Stimulated activated CD4-positive, alpha-beta T cell treated with anti-CD3 and anti-CD28 coated beads, Interleukin-4, amount 100 ng/mL, for 1 hour (primary cell): ENCODE measurements around the gene BNC2.

ENCODE experiments used
- DNase-seq: peaks from one replicate; pipeline ENCODE4 v3.0.0-alpha.2; 2020

Gene BNC2

DNA sequence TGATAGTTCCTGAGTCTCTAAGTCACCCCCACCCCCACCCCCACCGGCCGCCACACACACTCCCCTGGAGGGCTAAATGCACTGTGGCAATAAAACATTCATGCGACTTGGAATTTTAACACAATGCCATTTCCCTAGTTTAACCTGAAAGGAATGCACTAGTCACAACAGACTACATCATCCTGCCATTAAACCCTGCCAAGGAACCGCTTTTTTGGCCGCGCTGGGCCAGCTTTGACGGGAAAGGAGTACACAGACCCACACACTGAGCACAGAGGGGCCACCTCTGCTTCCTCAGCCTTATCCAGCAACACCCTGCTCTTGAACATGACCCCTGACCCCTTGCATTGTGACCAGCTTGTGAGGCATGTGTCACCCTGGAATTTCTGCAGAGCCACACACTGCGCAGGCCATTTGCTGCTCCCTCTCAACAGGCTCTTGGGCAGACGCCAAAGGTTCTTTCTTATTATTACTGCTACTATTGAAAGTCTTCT, 165.3 kb downstream of the BNC2 start:
- DNase-seq, result no peak

DNA sequence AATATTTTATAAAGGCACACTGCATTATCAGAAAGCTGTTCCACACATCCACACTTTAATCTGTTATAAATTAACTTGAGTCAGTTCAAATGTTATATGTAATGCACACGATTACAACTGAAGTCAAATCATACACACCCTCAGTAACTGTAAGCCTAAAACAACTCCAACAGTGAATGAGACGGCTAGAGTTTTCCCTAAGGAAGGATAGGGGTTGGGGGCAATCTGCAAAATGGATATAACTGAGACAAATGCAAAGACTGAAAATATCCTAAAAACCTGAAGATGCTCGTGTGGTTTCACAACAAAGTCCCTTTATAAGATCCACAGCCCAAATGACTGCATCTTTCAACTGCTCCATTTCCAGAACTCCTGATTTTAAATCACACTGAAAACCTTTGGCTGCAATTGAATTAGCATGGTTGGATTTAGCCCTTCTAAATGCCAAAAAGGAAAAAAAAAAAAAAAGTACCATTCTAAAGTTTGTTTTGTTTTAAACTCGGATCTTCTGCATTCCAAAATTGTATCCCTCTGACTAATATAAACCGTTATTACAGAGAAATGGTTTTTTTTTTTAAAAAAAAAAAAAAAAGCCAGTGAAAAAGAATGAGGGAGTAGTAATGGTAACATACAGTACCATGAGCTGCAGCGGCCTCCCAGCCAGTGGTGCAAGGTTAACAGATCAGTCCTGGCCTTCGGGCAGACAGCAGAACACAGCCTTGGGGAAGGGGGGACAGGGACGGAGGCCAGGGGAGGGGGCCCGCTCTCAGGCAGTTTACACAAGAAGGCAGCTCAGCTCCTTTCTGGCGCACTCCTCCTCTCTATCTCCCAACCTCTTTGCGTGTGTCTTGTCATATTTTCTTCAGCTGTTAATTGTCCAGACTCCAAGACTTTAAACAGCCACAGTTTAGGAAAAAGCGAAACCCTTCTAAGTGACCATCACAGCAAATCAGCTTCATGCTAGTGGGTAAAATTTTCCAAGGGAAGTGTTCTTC, 166.1 kb downstream of the BNC2 start:
- no peak for DNase-seq

DNA sequence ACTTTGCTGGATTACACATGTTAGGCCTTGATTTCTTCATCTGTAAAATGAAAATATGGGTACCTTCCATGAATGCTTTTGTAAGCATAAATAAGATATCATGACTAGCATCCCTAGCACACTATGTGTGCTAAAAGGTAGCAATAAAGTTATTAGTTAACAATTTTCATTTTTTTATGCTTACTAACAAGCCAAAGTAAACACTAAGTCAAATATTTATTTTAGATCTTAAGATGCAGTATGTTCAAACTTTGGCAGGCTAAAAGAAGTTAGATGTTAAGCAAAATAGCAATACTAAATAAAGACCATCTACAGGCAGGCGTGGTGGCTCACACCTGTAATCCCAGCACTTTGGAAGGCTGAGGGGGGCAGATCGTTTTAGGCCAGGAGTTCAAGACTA, 169.1 kb downstream of the BNC2 start:
- DNase-seq, result no peak

DNA sequence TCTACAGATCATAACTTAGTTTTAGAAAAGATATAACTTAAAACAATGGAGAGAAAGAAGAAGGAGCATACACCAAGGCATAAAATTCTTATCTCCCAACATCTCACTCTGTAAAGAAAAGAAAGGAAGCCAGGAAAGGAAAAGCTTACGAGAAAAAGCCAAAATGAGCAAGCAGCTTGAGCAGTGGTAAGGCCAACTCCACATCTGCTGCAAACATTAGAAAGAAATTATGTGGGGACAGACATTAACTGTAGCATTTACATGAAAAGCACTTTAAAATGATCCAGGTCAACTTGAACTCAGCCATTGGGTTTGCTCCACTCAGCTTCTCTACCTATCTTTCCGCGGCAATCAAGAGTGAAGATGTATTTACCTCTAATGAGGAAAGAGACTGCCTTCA, 176.9 kb downstream of the BNC2 start:
- DNase-seq, result no peak

DNA sequence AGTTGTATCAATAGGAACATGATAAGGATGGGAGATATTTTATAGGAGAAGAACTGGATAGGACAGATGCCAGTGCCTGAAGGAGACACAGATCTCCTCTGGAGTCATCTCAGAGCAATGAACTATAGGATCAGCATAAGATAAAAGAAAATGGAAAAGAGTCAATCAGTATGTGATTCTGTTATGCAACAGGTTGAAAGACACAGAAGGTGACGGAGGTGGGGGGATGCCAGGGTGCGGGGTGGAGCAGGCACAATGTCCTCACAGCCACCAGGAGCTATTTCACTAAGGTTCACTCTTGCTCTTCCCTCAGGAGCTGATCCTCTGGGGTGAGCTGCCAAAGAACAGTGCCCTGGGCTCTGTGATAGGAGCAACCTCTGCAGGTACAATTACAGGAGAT, 179.8 kb downstream of the BNC2 start:
- no peak for DNase-seq

DNA sequence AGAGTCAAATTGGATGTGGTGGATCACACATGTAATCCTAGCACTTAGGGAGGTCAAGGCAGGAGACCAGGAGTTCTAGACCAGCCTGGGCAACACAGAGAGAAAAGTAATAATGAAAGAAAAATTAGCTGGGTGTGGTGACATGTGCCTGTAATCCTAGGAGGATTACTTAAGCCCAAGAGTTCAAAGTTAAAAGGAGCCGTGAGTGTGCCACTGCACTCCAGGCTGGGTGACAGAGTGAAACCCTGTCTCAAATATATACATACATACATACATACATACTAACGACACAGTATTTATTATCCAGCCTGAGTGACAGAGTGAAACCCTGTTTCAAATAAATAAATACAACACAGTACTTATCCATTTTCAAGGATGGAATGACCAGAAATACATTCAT, 180.3 kb downstream of the BNC2 start:
- no peak for DNase-seq

DNA sequence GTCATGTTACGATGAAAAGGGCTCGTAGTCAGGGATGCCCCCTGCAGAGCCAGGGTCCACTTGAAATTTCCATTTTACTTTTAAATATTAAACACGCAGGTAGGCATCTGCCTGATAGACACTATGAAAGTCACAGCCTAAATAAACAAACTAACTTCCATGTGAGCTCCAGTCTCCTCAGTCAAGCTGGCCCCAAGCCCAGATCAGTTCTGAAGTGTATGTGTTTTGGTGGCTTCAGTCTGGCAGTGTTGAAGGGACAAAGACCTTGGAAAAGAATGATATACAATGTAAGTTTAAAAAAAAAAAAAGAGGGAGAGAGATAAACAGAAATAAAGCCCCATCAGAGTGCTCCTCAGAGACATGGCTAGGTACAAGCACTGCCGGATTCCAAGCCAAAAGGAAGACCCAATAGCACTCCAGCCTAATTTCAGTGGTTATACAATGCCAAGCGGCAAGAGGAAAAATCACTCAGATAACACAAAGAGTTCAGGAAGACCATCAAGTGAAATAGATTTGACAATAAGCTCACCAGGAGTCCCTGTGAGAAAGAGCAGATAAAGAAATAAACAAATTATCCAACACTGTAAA, 181.0 kb downstream of the BNC2 start:
- DNase-seq, result no peak

DNA sequence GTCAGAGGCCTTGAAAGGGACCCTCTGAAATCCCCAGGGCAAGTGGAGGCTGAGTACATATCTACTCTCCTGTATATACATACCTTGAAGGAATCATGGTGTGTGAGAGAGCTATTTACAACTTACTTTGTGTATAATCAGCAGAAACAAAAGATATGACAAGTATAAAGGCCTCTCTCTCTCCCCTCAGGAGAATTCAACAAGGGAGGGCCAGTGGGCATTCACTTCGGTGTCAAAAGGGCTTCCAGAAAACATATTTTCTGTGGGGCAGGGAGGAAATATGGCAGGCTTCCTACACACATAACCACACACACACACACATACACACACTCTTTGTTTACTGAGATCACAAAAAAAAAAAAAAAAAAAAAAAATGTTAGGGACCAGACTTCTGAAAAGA, 181.7 kb downstream of the BNC2 start:
- no peak for DNase-seq

DNA sequence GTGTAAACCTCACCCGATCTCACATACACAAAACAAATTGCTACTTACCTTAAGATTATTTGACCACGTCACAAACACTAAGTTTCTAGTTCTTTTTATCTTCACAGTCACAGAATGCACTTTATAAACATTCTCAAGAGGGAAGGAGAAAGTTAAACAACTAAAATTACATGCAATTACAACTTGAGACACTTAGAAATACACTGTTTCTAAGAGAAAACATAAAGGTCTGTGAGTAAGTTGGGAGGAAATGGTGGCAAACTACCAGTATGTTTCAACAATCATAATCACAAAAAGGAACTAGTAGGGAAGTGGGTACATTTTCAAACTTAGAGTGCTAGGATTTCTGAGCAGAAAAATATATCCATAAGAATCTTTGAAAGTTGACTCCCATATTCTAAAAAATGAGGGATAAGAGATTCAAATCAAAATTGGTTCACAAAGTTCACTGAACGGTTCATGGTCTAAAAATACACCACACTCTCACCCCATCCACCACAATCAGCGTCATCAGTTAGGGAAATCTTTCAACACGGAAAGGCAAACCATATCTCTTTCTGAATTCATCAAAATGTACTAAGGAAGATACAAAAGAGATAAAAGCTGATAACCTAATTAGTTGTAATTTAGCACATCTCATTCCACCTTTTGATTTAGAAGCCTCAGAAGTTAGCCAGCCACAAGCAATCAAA, 182.6 kb downstream of the BNC2 start:
- DNase-seq, result no peak

DNA sequence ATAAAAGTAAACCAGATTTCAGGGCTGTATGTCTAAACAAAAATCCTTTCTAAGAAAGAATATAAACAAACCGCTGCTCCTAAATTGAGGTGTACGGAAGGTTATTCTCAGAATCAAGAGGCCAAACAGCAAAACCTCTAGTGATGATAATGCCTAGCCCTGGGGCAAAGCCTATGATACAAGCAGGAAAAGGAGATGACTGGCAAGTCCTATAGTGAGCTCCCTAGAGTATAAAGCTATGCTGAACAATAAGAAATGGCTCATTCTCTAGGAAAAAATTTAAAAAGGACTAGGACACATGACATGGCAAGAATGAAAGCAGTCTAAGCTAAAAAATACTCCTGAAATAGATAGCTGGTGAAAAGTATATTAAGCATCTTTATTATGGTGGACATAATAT, 187.1 kb downstream of the BNC2 start:
- no peak for DNase-seq

DNA sequence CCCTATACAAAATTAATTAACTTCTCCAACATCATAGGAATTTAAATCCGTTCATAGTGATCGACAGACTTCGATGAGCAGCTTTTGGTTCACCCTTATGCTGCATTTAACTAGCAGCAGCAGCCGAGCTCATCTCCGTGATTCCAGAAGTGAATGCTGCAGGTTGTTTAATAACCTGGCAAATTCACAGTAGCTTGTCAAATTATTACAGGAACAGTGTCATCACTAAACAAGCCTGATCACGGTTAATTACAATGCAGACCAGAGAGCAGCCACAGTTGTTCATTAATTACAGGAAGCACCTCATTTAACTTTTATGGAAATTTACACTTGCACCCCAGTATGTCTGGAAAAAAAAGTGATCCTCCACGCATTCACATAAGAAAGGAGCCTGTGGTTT, 188.2 kb downstream of the BNC2 start:
- DNase-seq, result no peak

DNA sequence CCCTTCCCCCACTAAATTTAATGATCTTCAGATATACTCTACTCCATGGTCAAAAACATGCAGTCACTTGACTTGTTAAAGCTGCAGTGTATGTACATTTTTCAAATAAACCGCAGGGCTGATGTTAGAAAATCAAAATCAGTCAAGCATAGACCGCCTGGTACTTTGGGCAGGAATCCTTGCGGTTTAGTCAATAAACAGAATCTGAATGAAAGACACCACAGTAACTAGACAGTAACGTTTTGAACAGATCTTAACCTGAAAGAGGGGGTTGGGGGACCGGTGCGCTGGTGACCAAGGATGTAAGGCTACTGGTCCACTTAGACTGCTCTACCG, 188.8 kb downstream of the BNC2 start:
- no peak for DNase-seq

DNA sequence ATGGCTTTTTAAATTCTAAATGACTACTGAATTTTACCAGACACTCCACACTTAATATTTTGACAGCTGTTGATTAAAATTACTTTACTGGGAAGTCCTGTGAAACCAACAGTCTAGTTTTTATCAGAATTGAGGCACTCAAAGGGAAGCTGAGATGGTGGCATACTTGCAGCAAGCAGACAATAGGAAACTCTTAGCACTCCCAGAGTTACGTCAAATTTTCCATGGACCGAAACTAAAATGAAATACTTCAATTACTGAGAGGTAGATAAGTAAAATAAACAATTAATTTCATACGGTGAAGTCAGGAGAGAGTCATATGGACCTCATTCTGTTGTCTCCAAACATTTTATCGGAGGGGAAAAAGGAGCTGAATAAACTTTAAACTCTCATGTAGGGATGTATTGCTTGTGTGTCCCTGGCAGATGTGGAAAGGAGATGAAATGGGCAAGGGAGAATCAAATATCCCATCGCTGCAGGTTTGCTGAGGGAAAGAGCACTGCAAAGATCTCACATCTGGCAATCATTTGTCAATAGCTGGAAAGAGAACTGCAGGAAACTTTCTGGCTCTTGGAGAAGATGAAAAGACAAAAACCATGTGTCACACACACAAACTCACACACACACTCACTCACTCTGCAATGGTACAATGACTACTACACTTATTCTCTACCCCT, 189.4 kb downstream of the BNC2 start:
- DNase-seq, result no peak

DNA sequence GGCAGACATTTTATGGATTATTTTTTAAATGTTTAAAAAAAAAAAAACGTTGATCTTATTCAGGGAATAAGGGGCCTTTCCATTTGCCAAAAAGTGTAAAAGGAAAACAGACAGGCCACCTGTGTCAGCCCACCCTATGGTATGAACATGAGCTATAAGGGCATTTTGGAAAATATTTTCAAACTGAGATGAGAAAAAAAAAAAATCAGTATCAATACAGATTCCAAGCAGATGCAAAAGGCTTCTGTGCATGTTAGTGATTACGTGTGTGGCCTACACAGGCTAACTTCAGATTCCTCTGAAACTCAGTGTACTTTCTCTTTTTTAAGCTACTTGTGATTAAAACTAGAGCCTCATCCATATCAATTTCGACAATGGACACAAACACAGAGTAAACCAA, 189.9 kb downstream of the BNC2 start:
- no peak for DNase-seq

DNA sequence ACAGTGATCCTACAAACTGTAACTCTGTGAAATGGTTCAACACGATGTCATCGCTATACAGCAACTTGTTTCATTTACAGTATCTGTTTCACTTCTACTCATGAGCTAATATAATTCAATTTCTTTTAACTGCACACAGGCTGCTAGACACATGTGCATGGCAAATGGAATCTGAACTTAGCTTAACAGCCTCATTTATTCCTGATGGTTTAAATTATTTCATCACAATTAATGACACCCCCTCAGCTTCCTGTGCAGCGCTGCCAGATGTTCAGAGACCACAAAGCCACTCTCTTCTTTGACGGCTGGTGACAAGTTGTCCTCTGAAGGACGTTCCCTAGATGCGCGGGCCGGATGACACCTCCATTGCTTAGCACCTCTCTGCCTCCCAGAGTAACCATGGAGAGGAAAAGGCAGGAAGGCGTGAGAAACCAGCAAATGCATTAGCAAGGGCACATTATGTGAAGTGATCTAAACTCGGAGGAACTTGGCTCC, 191.1 kb downstream of the BNC2 start:
- DNase-seq, result no peak

DNA sequence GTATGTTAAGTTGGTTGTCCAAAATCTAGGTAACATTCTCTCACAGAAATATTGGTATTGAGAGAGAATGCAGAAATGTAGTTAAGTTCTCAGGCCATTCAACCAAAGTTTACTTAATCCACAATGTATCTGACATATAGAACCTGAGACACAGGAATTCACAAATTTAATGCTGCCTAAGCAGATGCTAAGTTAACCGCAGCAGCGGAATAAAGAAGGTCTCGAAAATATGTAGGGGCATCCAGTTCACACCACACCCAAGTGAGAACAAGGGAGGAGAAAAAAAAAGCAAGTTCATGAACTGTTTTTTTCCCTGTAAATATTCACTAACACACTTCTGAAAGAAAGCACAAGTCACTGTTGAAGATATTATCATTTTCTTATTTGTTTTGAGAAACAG, 194.0 kb downstream of the BNC2 start:
- no peak for DNase-seq

DNA sequence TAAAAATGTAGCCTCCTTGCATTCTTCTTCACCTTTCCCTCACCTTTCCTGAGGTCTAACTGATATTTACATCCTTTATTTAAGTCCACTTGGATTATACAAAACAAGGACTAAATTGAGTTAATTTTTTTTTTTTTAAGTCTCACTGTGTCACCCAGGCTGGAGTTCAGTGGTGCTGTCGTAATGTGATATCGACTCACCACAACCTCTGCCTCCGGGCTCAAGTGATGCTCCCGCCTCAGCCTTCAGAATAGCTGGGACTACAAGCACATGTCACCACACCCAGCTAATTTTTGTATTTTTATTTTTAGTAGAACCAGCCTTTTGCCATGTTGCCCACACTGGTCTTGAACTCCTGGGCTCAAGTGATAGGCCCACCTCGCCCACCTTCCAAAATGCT, 195.3 kb downstream of the BNC2 start:
- no peak for DNase-seq

DNA sequence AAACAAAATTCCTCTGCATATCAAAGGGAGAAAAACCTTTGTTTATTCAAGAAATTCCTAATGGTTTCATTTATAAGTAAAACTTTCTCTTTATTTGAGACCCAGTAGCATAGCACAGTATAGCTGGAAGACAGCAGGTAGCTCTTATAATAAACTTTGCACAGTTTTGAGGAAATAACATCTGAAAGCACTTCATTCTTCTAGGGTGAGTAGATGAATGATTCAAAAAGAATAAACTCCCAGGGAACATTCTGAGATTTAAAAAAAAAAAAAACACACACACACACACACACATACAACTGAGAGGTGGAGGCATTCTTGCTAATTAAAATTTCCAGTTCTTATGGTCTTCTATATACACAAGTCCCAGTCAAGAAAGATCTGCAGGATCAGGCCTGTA, 197.3 kb downstream of the BNC2 start:
- no peak for DNase-seq

DNA sequence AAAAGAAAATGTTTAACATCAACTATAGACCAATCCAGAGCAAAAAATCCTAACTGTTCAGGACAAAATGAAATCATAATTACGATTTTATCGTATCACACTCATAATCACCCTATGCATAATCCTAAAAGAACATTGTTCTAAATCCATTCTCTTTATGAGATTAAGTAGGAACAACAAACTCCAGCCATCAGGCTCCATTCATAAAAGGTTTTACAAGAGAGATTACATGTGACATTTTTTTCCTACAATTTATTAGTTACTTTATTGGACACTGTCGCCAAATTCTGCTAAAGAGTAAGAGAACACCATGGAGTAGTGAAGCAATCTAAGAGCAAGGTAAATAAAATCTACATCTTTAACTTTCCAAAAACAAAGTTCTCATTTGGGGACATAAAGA, 198.0 kb downstream of the BNC2 start:
- DNase-seq, result no peak

DNA sequence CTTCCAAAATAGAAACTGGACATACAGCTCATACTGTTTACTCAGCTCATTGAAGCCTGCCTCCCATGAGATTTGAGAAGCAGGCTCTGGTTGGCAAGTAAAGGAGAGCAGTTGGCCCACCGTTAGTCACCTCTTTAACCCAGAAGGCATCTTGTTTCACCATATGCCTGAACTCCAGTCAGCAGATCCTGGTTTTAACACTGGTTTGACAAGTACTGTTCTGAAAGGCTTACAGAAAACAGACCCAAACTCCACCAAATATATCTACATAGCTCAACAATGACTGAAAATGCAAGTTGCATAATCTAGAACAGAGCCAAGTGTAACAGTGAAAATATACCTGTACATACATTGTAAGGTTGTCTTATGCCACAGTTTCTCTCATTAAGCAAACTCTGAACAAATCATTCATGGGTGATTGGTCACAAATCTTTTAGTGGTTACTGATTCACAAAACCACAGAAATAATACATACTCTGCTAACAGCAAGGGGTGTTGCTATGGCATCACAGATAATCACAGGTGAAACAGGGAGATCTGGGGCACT, 198.8 kb downstream of the BNC2 start:
- no peak for DNase-seq

DNA sequence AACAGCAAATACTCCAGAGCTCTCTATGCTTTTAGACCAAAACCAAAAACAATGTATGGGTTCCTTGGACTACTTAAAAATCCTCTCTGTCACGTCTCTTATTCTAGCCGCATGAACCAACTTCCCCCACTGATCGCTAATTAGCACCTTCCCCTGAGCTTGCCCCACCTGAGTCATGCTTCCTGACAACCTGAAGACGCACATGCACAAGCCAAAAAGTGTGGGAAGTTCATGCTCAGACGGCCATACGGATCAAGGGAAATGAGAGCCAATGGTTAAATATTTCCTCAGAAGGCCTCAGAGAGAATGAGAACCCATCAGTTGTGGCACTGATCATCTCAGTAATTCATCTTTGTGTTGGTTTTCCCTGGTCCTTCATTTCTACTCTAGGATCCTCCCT, 199.7 kb downstream of the BNC2 start:
- no peak for DNase-seq

DNA sequence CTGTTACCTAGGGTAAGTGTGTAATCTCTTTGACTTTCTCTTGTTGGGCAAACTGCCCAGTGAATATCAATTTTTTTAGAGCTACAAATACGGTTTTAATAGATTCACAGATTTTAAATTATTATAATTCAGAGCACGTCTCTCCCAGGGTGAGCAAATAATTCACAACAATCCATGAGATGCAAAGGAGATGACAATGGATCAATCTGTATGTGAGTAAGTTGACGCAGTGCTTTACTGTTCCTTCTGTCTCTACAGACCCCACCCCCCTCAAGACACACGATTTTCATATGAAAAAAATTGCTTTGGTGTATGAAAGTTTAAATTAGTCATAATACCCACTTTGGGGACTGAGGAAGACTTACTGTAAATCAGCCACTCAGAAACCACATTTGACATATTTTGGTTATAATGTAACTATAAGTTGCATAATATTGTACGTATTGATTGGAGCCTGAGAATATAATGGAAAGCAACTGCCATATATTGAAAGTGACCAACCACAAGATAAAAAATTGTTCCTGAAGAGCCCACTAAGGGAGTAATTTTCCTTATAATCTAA, 201.7 kb downstream of the BNC2 start:
- DNase-seq, result no peak

DNA sequence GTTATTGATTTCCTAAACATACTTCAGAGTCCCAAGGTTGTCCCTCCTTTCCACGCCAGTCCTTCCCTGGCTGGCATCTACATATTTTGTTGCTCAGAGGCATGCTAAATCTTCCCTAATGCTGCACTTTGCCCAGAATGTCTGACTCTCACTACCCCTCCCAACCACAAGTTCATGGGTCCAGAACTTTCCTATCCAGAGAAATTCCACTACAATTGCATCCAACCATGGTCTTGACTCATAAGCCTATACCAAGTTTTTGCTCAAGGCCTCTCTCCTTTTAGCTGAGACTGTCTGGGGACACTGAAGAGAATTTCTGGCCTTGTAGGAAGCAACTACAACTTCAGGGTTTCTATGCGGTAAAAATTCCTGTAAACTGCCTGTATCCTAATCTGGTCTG, 206.3 kb downstream of the BNC2 start:
- no peak for DNase-seq
